ENCODE measurements around the gene ANTXR1.

Gene ANTXR1

DNA sequence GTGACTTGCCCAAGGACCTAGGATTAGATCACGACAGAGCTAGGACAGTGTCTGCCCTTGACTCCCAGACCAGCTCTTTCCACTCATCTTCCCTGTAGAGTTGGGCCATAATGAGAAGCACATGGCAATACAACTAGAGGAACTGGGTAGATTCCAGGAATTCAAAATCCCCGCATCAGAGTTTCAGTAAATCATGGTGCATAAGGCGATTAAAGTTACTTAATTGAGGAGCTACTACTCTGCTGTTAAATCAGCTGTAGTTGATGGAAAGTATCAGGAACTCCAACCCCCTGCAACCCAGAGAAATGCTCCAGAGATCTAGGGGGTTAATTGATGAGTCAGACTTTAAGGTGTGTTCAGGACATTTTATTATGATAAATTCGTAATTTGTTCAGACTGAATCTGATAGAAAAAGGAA lies 5.7 kb downstream of the ANTXR1 start:
- Histone ChIP-seq H3K9ac (ENCODE audit: low read depth, low read length, poor library complexity, severe bottlenecking) (no peak overlapping the region), H3K27me3 (ENCODE audit: insufficient read depth, low read length, poor library complexity, severe bottlenecking) (no peaks in the 10 kb centered on the region), H2AFZ (ENCODE audit: low read length) (no peak overlapping the region), H3K79me2 (ENCODE audit: insufficient read depth, low read length) (peaks cover 22% of the 10 kb centered on the region), H3K4me3 (ENCODE audit: low read length, poor library complexity, severe bottlenecking) (no peak overlapping the region), H3K4me1 (ENCODE audit: insufficient read depth, low read length, poor library complexity, severe bottlenecking) (peaks cover 28% of the 10 kb centered on the region), H3K9me2 (replicated peaks; ENCODE audit: low read depth, low read length) (no peaks in the 10 kb centered on the region), H3K4me2 (ENCODE audit: low read depth, low read length, poor library complexity, severe bottlenecking) (peak overlapping the region; percentile 13), H4K20me1 (ENCODE audit: insufficient read depth, low read length, poor library complexity, severe bottlenecking) (peaks cover 4% of the 10 kb centered on the region), H3F3A (ENCODE audit: low read depth) (no peaks in the 10 kb centered on the region), H3K36me3 (ENCODE audit: insufficient read depth, low read length) (no peaks in the 10 kb centered on the region), H3K9me3 (ENCODE audit: insufficient read depth, low read depth, low read length) (no peaks in the 10 kb centered on the region)
- no peak for TF ChIP-seq CTCF (conservative IDR thresholded peaks at IDR 0.05; ENCODE audit: low read length)
- TF ChIP-seq EZH2phosphoT487 (IDR thresholded peaks at IDR 0.05; ENCODE audit: borderline replicate concordance) = no peak

DNA sequence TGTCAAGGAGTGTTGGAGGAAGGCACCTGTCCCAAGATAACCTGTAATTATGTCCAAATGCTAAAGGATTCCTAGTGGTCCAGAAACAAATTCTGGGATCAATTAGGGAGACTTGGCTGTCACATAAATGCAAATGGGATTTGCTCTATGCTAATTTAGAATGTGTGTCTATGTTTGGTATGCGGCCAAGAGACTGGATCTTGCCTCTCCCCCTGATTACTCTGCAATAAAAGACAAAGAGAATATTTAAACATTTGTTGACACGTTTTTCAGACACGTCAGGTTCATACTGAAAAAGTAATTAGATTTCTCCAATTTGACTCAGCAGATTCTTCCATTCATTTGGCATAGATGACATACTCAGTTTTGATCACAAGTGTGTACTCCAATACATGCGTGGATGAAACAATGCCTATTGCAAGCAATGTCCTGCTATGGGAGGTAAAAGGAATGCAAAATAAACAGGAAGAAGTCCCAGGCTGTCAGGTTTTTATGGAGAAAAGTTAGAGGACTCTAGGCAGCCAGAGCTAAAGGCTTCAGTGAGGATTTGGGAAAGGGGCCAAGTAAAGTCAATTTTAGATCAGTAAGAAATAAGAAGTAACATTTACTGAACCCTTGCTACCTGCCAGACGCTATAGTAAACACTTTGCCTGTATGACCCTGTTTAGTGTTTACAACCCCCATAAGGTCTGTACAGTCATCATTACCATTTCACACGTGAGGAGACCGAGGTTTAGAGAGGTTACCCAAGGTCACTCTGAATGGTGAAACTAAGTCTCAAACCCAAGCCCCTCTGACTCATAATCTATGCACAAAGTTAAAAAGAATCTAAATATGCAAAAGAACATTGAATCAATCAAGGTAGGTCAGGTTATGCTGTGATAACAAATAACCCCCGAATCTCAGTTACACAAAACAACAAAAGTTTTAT lies 7.8 kb downstream of the ANTXR1 start:
- H3K4me3 ChIP-seq (ENCODE audit: low read length, poor library complexity, severe bottlenecking) = no peak overlapping the region

GRCh38 chr2:69021727-69022126 lies 8.7 kb downstream of the ANTXR1 start:
- peaks cover 9% of the 10 kb centered on the region for H3K4me1 ChIP-seq (ENCODE audit: insufficient read depth, low read length, poor library complexity, severe bottlenecking)
- H3K9me3 ChIP-seq (ENCODE audit: insufficient read depth, low read depth, low read length) = no peaks in the 10 kb centered on the region
- no peak overlapping the region for H2AFZ ChIP-seq (ENCODE audit: low read length)
- no peaks in the 10 kb centered on the region for H3K36me3 ChIP-seq (ENCODE audit: insufficient read depth, low read length)
- H3K4me2 ChIP-seq (ENCODE audit: low read depth, low read length, poor library complexity, severe bottlenecking) = no peak overlapping the region
- H3K4me3 ChIP-seq (ENCODE audit: low read length, poor library complexity, severe bottlenecking) = no peak overlapping the region
- no peaks in the 10 kb centered on the region for H3K9me2 ChIP-seq (replicated peaks; ENCODE audit: low read depth, low read length)
- H3K9ac ChIP-seq (ENCODE audit: low read depth, low read length, poor library complexity, severe bottlenecking) = no peak overlapping the region
- H3F3A ChIP-seq (ENCODE audit: low read depth) = no peaks in the 10 kb centered on the region
- peaks cover 5% of the 10 kb centered on the region; the same call in 1 of the 2 replicates for H3K79me2 ChIP-seq (ENCODE audit: insufficient read depth, low read length)
- H4K20me1 ChIP-seq (ENCODE audit: insufficient read depth, low read length, poor library complexity, severe bottlenecking) = no peaks in the 10 kb centered on the region
- no peaks in the 10 kb centered on the region for H3K27me3 ChIP-seq (ENCODE audit: insufficient read depth, low read length, poor library complexity, severe bottlenecking)
- TF ChIP-seq CTCF (conservative IDR thresholded peaks at IDR 0.05; ENCODE audit: low read length) = no peak
- no peak for TF ChIP-seq EZH2phosphoT487 (IDR thresholded peaks at IDR 0.05; ENCODE audit: borderline replicate concordance)

More for the DNA sequence above, 7.8 kb downstream of the ANTXR1 start:
- Histone ChIP-seq H3K4me1 (ENCODE audit: insufficient read depth, low read length, poor library complexity, severe bottlenecking) (peaks cover 16% of the 10 kb centered on the region), H2AFZ (ENCODE audit: low read length) (no peak overlapping the region), H3K9me2 (replicated peaks; ENCODE audit: low read depth, low read length) (no peaks in the 10 kb centered on the region), H3K9me3 (ENCODE audit: insufficient read depth, low read depth, low read length) (no peaks in the 10 kb centered on the region), H3K27me3 (ENCODE audit: insufficient read depth, low read length, poor library complexity, severe bottlenecking) (no peaks in the 10 kb centered on the region), H3K9ac (ENCODE audit: low read depth, low read length, poor library complexity, severe bottlenecking) (no peak overlapping the region), H3F3A (ENCODE audit: low read depth) (no peaks in the 10 kb centered on the region), H3K4me2 (ENCODE audit: low read depth, low read length, poor library complexity, severe bottlenecking) (no peak overlapping the region), H3K36me3 (ENCODE audit: insufficient read depth, low read length) (no peaks in the 10 kb centered on the region), H4K20me1 (ENCODE audit: insufficient read depth, low read length, poor library complexity, severe bottlenecking) (no peaks in the 10 kb centered on the region), H3K79me2 (ENCODE audit: insufficient read depth, low read length) (peaks cover 8% of the 10 kb centered on the region; the same call in 1 of the 2 replicates)
- TF ChIP-seq EZH2phosphoT487 (IDR thresholded peaks at IDR 0.05; ENCODE audit: borderline replicate concordance) (no peak), CTCF (conservative IDR thresholded peaks at IDR 0.05; ENCODE audit: low read length) (no peak)
